SK-N-SH treated with all-trans-retinoic acid at 6 μM for 48 hours (cell line): ENCODE measurements around the gene MBLAC2.

Source experiments
- ATAC-seq: fragments of 200-7000 bp; cut with Tn5 transposase; 3 replicates; pipeline ENCODE4 v1.9.1; 2020; ENCODE audit warnings: mild to moderate bottlenecking, moderate library complexity
- ARNTL ChIP-seq: fragments of 450-650 bp; formaldehyde crosslinking; IDR thresholded peaks from 2 replicates; pipeline ENCODE4 v1.5.0; 2020; ENCODE audit warnings: low read depth, mild to moderate bottlenecking, moderate library complexity, borderline replicate concordance
- BACH2 ChIP-seq: fragments of 250-450 bp; sonication (Bioruptor Pico); IDR thresholded peaks from 2 replicates; pipeline ENCODE4 v1.9.0; 2021; ENCODE audit warnings: mild to moderate bottlenecking, borderline replicate concordance
- CSDC2 ChIP-seq: fragments of 250-450 bp; sonication (Bioruptor Pico); IDR thresholded peaks from 2 replicates; pipeline ENCODE4 v1.5.0; 2020; ENCODE audit warnings: mild to moderate bottlenecking, moderate library complexity
- GLIS3 ChIP-seq: fragments of 250-450 bp; sonication (Bioruptor Pico); IDR thresholded peaks from 2 replicates; pipeline ENCODE4 v1.5.0; 2020; ENCODE audit warnings: mild to moderate bottlenecking, moderate library complexity
- PPARA ChIP-seq: fragments of 250-450 bp; sonication (Bioruptor Pico); IDR thresholded peaks from 2 replicates; pipeline ENCODE4 v1.5.0; 2020; ENCODE audit warnings: mild to moderate bottlenecking, borderline replicate concordance
- RARB ChIP-seq: fragments of 250-450 bp; sonication (Bioruptor Pico); IDR thresholded peaks from 2 replicates; pipeline ENCODE4 v1.8.0; 2021; ENCODE audit warnings: mild to moderate bottlenecking, moderate library complexity
- SNAI2 ChIP-seq: fragments of 250-450 bp; sonication (Bioruptor Pico); IDR thresholded peaks from 2 replicates; pipeline ENCODE4 v1.5.0; 2020; ENCODE audit warnings: mild to moderate bottlenecking, moderate library complexity
- TCF4 ChIP-seq: fragments of 250-450 bp; sonication (Bioruptor Pico); IDR thresholded peaks from 2 replicates; pipeline ENCODE4 v1.8.0; 2021; ENCODE audit warnings: mild to moderate bottlenecking, moderate library complexity, borderline replicate concordance
- TOX ChIP-seq: fragments of 250-450 bp; sonication (Bioruptor Pico); IDR thresholded peaks from 2 replicates; pipeline ENCODE4 v1.8.0; 2021; ENCODE audit warnings: mild to moderate bottlenecking, moderate library complexity, borderline replicate concordance
- ZC3H10 ChIP-seq: fragments of 250-450 bp; sonication (Bioruptor Pico); IDR thresholded peaks from 2 replicates; pipeline ENCODE4 v1.5.1; 2021; ENCODE audit warnings: mild to moderate bottlenecking, moderate library complexity
- ZFP3 ChIP-seq: fragments of 250-450 bp; sonication (Bioruptor Pico); IDR thresholded peaks from 2 replicates; pipeline ENCODE4 v1.5.0; 2020; ENCODE audit warnings: mild to moderate bottlenecking, moderate library complexity
- ZFP30 ChIP-seq: fragments of 450-650 bp; formaldehyde crosslinking; IDR thresholded peaks from 2 replicates; pipeline ENCODE4 v1.5.0; 2022; ENCODE audit warnings: mild to moderate bottlenecking, moderate library complexity
- ZNF565 ChIP-seq: fragments of 450-650 bp; formaldehyde crosslinking; conservative IDR thresholded peaks from 2 replicates; pipeline ENCODE4 v1.5.0; 2020; ENCODE audit warnings: low read depth, mild to moderate bottlenecking, moderate library complexity
- ZNF70 ChIP-seq: fragments of 450-650 bp; formaldehyde crosslinking; IDR thresholded peaks from 2 replicates; pipeline ENCODE4 v1.5.0; 2020; ENCODE audit warnings: mild to moderate bottlenecking, moderate library complexity
- ZNF8 ChIP-seq: fragments of 450-650 bp; formaldehyde crosslinking; IDR thresholded peaks from 2 replicates; pipeline ENCODE4 v1.5.0; 2020; ENCODE audit warnings: mild to moderate bottlenecking, moderate library complexity
- TF ChIP-seq, protein P1 (sequence below): fragments of 250-450 bp; sonication (Bioruptor Pico); IDR thresholded peaks from 2 replicates; pipeline ENCODE4 v1.8.0; 2020; ENCODE audit warnings: mild to moderate bottlenecking, moderate library complexity, borderline replicate concordance
- TF ChIP-seq, protein P2 (sequence below): fragments of 250-450 bp; sonication (Bioruptor Pico); IDR thresholded peaks from 2 replicates; pipeline ENCODE4 v1.5.1; 2020; ENCODE audit warnings: low read depth, mild to moderate bottlenecking, moderate library complexity
- TF ChIP-seq, protein P3 (sequence below): fragments of 250-450 bp; sonication (Bioruptor Pico); IDR thresholded peaks from 2 replicates; pipeline ENCODE4 v1.5.1; 2021; ENCODE audit warnings: mild to moderate bottlenecking, moderate library complexity
- TF ChIP-seq, protein P4 (sequence below): fragments of 250-450 bp; sonication (Bioruptor Pico); IDR thresholded peaks from 2 replicates; pipeline ENCODE4 v1.8.0; 2021; ENCODE audit warnings: low read depth, mild to moderate bottlenecking, moderate library complexity, borderline replicate concordance
- TF ChIP-seq, protein P5 (sequence below): fragments of 250-450 bp; sonication (Bioruptor Pico); IDR thresholded peaks from 2 replicates; pipeline ENCODE4 v1.5.0; 2020; ENCODE audit warnings: mild to moderate bottlenecking, moderate library complexity

The MBLAC2 gene

DNA sequence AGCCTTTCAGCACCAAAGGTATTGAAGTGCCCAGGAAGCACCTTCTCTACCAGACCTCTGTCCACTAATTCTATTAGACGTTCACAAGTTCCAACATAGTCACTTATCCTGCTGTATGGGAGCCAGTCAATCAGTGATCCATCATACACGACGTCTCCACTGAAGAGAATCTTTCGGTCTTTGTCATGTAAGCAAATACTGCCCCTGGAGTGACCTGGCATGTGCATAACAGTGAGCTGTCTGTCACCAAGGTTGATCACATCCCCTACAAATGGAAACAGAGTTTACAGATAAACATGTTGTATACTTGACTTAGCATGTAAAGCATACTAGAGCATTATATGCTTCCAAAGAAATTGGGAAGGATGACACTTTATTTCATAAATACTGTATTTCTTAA lies 13.3 kb downstream of the MBLAC2 start:
- no peak for ATAC-seq
- TF ChIP-seq, protein P1, sequence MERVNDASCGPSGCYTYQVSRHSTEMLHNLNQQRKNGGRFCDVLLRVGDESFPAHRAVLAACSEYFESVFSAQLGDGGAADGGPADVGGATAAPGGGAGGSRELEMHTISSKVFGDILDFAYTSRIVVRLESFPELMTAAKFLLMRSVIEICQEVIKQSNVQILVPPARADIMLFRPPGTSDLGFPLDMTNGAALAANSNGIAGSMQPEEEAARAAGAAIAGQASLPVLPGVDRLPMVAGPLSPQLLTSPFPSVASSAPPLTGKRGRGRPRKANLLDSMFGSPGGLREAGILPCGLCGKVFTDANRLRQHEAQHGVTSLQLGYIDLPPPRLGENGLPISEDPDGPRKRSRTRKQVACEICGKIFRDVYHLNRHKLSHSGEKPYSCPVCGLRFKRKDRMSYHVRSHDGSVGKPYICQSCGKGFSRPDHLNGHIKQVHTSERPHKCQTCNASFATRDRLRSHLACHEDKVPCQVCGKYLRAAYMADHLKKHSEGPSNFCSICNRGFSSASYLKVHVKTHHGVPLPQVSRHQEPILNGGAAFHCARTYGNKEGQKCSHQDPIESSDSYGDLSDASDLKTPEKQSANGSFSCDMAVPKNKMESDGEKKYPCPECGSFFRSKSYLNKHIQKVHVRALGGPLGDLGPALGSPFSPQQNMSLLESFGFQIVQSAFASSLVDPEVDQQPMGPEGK (CRISPR knock-in tag) = no peak
- TF ChIP-seq ARNTL (CRISPR knock-in tag) (no peak), BACH2 (CRISPR knock-in tag) (no peak), ZNF70 (no peak), SNAI2 (CRISPR knock-in tag) (no peak), ZNF8 (CRISPR knock-in tag) (no peak), PPARA (CRISPR knock-in tag) (no peak), ZNF565 (no peak), GLIS3 (CRISPR knock-in tag) (no peak), ZC3H10 (no peak), ZFP3 (CRISPR knock-in tag) (no peak)
- TF ChIP-seq, protein P2, sequence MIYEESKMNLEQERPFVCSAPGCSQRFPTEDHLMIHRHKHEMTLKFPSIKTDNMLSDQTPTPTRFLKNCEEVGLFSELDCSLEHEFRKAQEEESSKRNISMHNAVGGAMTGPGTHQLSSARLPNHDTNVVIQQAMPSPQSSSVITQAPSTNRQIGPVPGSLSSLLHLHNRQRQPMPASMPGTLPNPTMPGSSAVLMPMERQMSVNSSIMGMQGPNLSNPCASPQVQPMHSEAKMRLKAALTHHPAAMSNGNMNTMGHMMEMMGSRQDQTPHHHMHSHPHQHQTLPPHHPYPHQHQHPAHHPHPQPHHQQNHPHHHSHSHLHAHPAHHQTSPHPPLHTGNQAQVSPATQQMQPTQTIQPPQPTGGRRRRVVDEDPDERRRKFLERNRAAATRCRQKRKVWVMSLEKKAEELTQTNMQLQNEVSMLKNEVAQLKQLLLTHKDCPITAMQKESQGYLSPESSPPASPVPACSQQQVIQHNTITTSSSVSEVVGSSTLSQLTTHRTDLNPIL (CRISPR knock-in tag) = no peak
- TF ChIP-seq, protein P3, sequence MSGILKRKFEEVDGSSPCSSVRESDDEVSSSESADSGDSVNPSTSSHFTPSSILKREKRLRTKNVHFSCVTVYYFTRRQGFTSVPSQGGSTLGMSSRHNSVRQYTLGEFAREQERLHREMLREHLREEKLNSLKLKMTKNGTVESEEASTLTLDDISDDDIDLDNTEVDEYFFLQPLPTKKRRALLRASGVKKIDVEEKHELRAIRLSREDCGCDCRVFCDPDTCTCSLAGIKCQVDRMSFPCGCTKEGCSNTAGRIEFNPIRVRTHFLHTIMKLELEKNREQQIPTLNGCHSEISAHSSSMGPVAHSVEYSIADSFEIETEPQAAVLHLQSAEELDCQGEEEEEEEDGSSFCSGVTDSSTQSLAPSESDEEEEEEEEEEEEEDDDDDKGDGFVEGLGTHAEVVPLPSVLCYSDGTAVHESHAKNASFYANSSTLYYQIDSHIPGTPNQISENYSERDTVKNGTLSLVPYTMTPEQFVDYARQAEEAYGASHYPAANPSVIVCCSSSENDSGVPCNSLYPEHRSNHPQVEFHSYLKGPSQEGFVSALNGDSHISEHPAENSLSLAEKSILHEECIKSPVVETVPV (CRISPR knock-in tag) = no peak

DNA sequence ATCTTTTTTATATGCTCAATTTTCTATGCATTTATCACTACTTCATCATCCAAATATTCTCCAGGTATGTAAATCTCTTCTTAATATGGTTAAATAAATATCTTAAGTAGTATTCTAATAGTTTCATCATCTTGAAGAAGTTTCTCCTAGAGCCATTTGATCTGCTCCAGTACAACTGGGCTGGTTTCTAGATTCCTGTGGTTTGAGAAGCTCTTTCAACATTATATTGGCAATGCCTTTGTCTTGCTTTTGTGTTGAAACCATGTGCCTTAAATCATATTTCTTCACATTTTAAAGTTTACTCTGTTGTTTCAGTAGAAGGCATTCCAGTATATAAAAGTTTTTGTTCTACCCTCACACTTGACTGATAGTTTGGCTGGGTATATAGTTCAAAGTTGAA lies 27.6 kb downstream of the MBLAC2 start:
- no peak for ATAC-seq
- TF ChIP-seq TOX (no peak), SNAI2 (CRISPR knock-in tag) (no peak), CSDC2 (no peak), GLIS3 (CRISPR knock-in tag) (no peak), TCF4 (CRISPR knock-in tag) (no peak)
- TF ChIP-seq, protein P4, sequence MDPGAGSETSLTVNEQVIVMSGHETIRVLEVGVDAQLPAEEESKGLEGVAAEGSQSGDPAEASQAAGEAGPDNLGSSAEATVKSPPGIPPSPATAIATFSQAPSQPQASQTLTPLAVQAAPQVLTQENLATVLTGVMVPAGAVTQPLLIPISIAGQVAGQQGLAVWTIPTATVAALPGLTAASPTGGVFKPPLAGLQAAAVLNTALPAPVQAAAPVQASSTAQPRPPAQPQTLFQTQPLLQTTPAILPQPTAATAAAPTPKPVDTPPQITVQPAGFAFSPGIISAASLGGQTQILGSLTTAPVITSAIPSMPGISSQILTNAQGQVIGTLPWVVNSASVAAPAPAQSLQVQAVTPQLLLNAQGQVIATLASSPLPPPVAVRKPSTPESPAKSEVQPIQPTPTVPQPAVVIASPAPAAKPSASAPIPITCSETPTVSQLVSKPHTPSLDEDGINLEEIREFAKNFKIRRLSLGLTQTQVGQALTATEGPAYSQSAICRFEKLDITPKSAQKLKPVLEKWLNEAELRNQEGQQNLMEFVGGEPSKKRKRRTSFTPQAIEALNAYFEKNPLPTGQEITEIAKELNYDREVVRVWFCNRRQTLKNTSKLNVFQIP (CRISPR knock-in tag) = no peak
- TF ChIP-seq, protein P3 (CRISPR knock-in tag) = no peak
- TF ChIP-seq, protein P2 (CRISPR knock-in tag) = no peak
- TF ChIP-seq, protein P1 (CRISPR knock-in tag) = no peak

DNA sequence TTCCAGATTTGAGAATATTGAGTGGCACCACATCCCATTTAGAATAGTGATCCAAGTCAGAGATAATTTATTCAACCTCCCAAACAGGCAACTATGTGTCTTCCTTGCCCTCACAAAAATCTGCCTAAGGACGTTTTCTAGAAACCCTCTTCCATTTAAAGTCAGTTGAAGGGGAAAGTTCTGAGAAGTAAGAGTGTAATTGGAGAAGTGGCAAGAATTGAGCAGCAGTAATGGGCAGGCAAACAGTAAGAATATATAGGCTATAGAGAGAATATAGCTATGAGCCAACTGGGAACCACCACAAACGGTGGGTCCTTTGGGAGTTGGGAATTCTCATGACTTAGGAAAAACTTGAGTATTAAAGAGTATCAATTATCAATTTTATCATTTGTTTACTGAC lies 33.9 kb downstream of the MBLAC2 start:
- peak; percentile 57; the same call in 2 of the 3 replicates for ATAC-seq
- TF ChIP-seq, protein P5, sequence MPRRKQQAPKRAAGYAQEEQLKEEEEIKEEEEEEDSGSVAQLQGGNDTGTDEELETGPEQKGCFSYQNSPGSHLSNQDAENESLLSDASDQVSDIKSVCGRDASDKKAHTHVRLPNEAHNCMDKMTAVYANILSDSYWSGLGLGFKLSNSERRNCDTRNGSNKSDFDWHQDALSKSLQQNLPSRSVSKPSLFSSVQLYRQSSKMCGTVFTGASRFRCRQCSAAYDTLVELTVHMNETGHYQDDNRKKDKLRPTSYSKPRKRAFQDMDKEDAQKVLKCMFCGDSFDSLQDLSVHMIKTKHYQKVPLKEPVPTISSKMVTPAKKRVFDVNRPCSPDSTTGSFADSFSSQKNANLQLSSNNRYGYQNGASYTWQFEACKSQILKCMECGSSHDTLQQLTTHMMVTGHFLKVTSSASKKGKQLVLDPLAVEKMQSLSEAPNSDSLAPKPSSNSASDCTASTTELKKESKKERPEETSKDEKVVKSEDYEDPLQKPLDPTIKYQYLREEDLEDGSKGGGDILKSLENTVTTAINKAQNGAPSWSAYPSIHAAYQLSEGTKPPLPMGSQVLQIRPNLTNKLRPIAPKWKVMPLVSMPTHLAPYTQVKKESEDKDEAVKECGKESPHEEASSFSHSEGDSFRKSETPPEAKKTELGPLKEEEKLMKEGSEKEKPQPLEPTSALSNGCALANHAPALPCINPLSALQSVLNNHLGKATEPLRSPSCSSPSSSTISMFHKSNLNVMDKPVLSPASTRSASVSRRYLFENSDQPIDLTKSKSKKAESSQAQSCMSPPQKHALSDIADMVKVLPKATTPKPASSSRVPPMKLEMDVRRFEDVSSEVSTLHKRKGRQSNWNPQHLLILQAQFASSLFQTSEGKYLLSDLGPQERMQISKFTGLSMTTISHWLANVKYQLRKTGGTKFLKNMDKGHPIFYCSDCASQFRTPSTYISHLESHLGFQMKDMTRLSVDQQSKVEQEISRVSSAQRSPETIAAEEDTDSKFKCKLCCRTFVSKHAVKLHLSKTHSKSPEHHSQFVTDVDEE (CRISPR knock-in tag) = no peak
- TF ChIP-seq CSDC2 = no peak
- no peak for TF ChIP-seq ZNF70
- TF ChIP-seq GLIS3 (CRISPR knock-in tag) = no peak
- no peak for TF ChIP-seq ZFP30 (CRISPR knock-in tag)
- TF ChIP-seq TCF4 (CRISPR knock-in tag) = no peak
- TF ChIP-seq RARB (CRISPR knock-in tag) = no peak
- TF ChIP-seq BACH2 (CRISPR knock-in tag) = no peak
- no peak for TF ChIP-seq ZC3H10
- TF ChIP-seq ZNF565 = no peak
- TF ChIP-seq, protein P4 (CRISPR knock-in tag) = no peak
- TF ChIP-seq TOX = no peak
- no peak for TF ChIP-seq PPARA (CRISPR knock-in tag)
- no peak for TF ChIP-seq ARNTL (CRISPR knock-in tag)
